ENCODE results near the gene HS6ST2.

Gene HS6ST2

DNA sequence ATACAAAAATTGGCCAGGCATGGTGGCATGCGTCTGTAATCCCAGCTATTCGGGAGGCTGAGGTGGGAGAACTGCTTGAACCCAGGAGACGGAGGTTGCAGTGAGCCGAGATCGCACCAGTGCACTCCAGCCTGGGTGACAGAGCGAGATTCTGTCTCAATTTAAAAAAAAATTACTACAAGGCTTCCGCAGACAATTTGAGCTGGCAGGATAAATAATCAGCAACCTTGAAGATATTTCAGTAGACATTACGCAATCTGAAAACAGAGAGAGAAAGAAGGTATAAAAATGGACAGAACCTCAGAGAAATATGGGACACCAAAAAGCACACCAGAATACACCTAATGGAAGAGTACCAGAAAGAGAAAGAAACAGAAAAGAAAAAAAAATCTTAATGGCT is 25.3 kb downstream of the HS6ST2 start:
- Histone ChIP-seq H3K4me3 (ENCODE audit: low read depth, low read length, poor library complexity, severe bottlenecking) (no peak overlapping the region), H3K9me2 (ENCODE audit: low read depth, low read length) (no peaks in the 10 kb centered on the region), H3K9me3 (ENCODE audit: low read length) (no peaks in the 10 kb centered on the region), H2AFZ (ENCODE audit: low read length) (no peak overlapping the region), H3K4me1 (ENCODE audit: insufficient read depth, low read length, severe bottlenecking) (no peaks in the 10 kb centered on the region), H3K27ac (ENCODE audit: low read depth, low read length, poor library complexity, severe bottlenecking) (no peak overlapping the region), H4K20me1 (ENCODE audit: insufficient read depth, low read length) (no peaks in the 10 kb centered on the region), H3K9ac (ENCODE audit: low read length) (no peak overlapping the region), H3K36me3 (ENCODE audit: insufficient read depth, low read length) (no peaks in the 10 kb centered on the region), H3F3A (ENCODE audit: insufficient read depth, low read length) (no peaks in the 10 kb centered on the region), H3K79me2 (ENCODE audit: insufficient read depth, low read length) (no peaks in the 10 kb centered on the region), H3K27me3 (ENCODE audit: insufficient read depth, low read length) (no peaks in the 10 kb centered on the region), H3K4me2 (ENCODE audit: low read length) (no peak overlapping the region)
- no peak for TF ChIP-seq EZH2 (IDR thresholded peaks at IDR 0.05; ENCODE audit: borderline replicate concordance, low read length)
- TF ChIP-seq, protein P1, sequence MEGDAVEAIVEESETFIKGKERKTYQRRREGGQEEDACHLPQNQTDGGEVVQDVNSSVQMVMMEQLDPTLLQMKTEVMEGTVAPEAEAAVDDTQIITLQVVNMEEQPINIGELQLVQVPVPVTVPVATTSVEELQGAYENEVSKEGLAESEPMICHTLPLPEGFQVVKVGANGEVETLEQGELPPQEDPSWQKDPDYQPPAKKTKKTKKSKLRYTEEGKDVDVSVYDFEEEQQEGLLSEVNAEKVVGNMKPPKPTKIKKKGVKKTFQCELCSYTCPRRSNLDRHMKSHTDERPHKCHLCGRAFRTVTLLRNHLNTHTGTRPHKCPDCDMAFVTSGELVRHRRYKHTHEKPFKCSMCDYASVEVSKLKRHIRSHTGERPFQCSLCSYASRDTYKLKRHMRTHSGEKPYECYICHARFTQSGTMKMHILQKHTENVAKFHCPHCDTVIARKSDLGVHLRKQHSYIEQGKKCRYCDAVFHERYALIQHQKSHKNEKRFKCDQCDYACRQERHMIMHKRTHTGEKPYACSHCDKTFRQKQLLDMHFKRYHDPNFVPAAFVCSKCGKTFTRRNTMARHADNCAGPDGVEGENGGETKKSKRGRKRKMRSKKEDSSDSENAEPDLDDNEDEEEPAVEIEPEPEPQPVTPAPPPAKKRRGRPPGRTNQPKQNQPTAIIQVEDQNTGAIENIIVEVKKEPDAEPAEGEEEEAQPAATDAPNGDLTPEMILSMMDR (IDR thresholded peaks at IDR 0.05; ENCODE audit: low read length) = no peak

DNA sequence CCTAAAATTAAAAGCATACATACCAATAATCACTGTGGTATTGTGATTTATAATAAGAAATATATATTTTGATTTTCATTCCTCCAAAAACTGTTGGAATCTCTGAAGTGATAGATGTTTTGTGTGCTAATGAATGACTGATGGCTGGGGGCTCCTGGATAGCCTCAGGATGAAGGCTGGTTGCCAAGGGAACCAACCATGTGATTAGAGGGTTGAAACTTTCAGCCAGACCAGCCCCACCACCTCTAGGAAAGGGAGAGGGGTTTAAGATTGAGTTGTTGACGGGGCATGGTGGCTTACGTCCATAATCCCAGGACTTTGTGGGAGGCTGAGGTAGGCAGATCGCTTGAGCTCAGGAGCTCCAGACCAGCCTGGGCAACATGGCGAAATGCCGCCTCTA is 34.0 kb downstream of the HS6ST2 start:
- Histone ChIP-seq H3K9ac (ENCODE audit: low read length) (no peak overlapping the region), H3K36me3 (ENCODE audit: insufficient read depth, low read length) (no peaks in the 10 kb centered on the region), H3K4me2 (ENCODE audit: low read length) (no peak overlapping the region), H3K9me3 (ENCODE audit: low read length) (no peaks in the 10 kb centered on the region), H3K27ac (ENCODE audit: low read depth, low read length, poor library complexity, severe bottlenecking) (no peak overlapping the region), H2AFZ (ENCODE audit: low read length) (no peak overlapping the region), H3K4me1 (ENCODE audit: insufficient read depth, low read length, severe bottlenecking) (no peaks in the 10 kb centered on the region), H3F3A (ENCODE audit: insufficient read depth, low read length) (no peaks in the 10 kb centered on the region), H3K27me3 (ENCODE audit: insufficient read depth, low read length) (no peaks in the 10 kb centered on the region), H4K20me1 (ENCODE audit: insufficient read depth, low read length) (no peaks in the 10 kb centered on the region), H3K9me2 (ENCODE audit: low read depth, low read length) (no peaks in the 10 kb centered on the region), H3K79me2 (ENCODE audit: insufficient read depth, low read length) (no peaks in the 10 kb centered on the region), H3K4me3 (ENCODE audit: low read depth, low read length, poor library complexity, severe bottlenecking) (no peak overlapping the region)
- TF ChIP-seq EZH2 (IDR thresholded peaks at IDR 0.05; ENCODE audit: borderline replicate concordance, low read length) = no peak
- TF ChIP-seq, protein P1 (IDR thresholded peaks at IDR 0.05; ENCODE audit: low read length) = no peak

DNA sequence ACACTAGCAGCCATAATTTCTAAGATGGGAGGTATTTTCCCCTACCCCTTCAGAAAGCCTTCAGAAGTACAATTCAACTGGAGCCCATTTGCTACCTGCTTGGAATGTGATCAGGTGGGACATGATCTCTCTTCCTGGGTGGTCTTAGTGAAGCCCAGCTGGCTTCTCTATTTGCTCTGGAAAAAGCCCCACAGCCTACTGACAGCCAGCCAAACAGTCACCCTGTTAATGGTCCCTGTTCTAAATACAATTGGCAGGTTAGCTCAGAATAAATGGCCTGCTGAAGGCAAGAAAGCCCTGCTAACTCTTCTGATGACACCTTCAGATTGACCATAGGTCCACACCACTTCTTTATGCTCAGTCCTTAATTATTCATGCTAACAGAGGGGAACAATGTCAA is 39.9 kb downstream of the HS6ST2 start:
- Histone ChIP-seq H3K4me2 (ENCODE audit: low read length) (no peak overlapping the region), H3K9me3 (ENCODE audit: low read length) (no peaks in the 10 kb centered on the region), H3K27me3 (ENCODE audit: insufficient read depth, low read length) (no peaks in the 10 kb centered on the region), H2AFZ (ENCODE audit: low read length) (no peak overlapping the region), H3K27ac (ENCODE audit: low read depth, low read length, poor library complexity, severe bottlenecking) (no peak overlapping the region), H3K9me2 (ENCODE audit: low read depth, low read length) (no peaks in the 10 kb centered on the region), H3K9ac (ENCODE audit: low read length) (no peak overlapping the region), H3F3A (ENCODE audit: insufficient read depth, low read length) (no peaks in the 10 kb centered on the region), H4K20me1 (ENCODE audit: insufficient read depth, low read length) (no peaks in the 10 kb centered on the region), H3K4me1 (ENCODE audit: insufficient read depth, low read length, severe bottlenecking) (no peaks in the 10 kb centered on the region), H3K4me3 (ENCODE audit: low read depth, low read length, poor library complexity, severe bottlenecking) (no peak overlapping the region), H3K36me3 (ENCODE audit: insufficient read depth, low read length) (no peaks in the 10 kb centered on the region), H3K79me2 (ENCODE audit: insufficient read depth, low read length) (no peaks in the 10 kb centered on the region)
- no peak for TF ChIP-seq EZH2 (IDR thresholded peaks at IDR 0.05; ENCODE audit: borderline replicate concordance, low read length)
- TF ChIP-seq, protein P1 (IDR thresholded peaks at IDR 0.05; ENCODE audit: low read length) = no peak
